HUES48 (cell line): ENCODE measurements around the gene HACD4.

Experiments used
- H3K27ac ChIP-seq: one replicate; pipeline ENCODE4 v1.7.0; 2013; ENCODE audit warnings: low read depth, low read length, inconsistent platforms
- H3K27me3 ChIP-seq: 2 replicates; pipeline ENCODE4 v1.6.1; 2013; ENCODE audit warnings: mild to moderate bottlenecking, low read length; ENCODE audit not compliant: control insufficient read depth, insufficient read depth
- H3K36me3 ChIP-seq: 2 replicates; pipeline ENCODE4 v1.6.1; 2013; ENCODE audit warnings: low read length; ENCODE audit not compliant: control insufficient read depth, insufficient read depth
- H3K4me1 ChIP-seq: 2 replicates; pipeline ENCODE4 v1.6.1; 2013; ENCODE audit warnings: mild to moderate bottlenecking, low read length; ENCODE audit not compliant: control insufficient read depth, insufficient read depth
- H3K4me3 ChIP-seq: 2 replicates; pipeline ENCODE4 v1.5.1; 2013; ENCODE audit warnings: mild to moderate bottlenecking, low read depth, low read length
- H3K9ac ChIP-seq: 2 replicates; pipeline ENCODE4 v1.6.1; 2013; ENCODE audit warnings: mild to moderate bottlenecking, low read depth, low read length, moderate library complexity
- H3K9me3 ChIP-seq: 2 replicates; pipeline ENCODE4 v1.6.1; 2013; ENCODE audit warnings: low read length; ENCODE audit not compliant: control insufficient read depth, insufficient read depth

HACD4 gene

GRCh38 chr9:21031091-21031807, at the start of gene HACD4:
Gene HACD4 (minus strand): TSS chr9:21031640. CDS start chr9:21031590, 50 bp downstream.
- H3K9me3 ChIP-seq, result no peaks in the 10 kb centered on the region
- H3K4me1 ChIP-seq, result peaks cover 15% of the 10 kb centered on the region
- H3K4me3 ChIP-seq, result peak within 1 kb of the TSS; percentile 46
- H3K36me3 ChIP-seq, result no peaks in the 10 kb centered on the region
- H3K9ac ChIP-seq, result no peak within 1 kb of the TSS; the same call in 1 of the 2 replicates
- peak within 1 kb of the TSS; percentile 62 for H3K27ac ChIP-seq
- peaks cover 7% of the 10 kb centered on the region; the same call in 1 of the 2 replicates for H3K27me3 ChIP-seq

- H3K27ac ChIP-seq, result no peak overlapping the region
Observed at GRCh38 chr9:21080793-21081192, 49.4 kb upstream of the HACD4 start.

GRCh38 chr9:21078702-21079101, 47.3 kb upstream of the HACD4 start:
- no peak overlapping the region for H3K9ac ChIP-seq
- H3K4me3 ChIP-seq, result no peak overlapping the region

More at GRCh38 chr9:21080793-21081192, 49.4 kb upstream of the HACD4 start:
- Histone ChIP-seq H3K27me3 (no peaks in the 10 kb centered on the region), H3K4me1 (no peaks in the 10 kb centered on the region), H3K9me3 (no peaks in the 10 kb centered on the region), H3K36me3 (no peaks in the 10 kb centered on the region), H3K4me3 (no peak overlapping the region), H3K9ac (no peak overlapping the region)

GRCh38 chr9:21077781-21078180, 46.3 kb upstream of the HACD4 start, which contains the start of gene IFNB1:
Gene IFNB1 (minus strand): TSS chr9:21077942. CDS start chr9:21077869, 73 bp downstream.
- Histone ChIP-seq H3K9ac (no peak within 1 kb of the TSS), H3K27ac (no peak within 1 kb of the TSS), H3K4me1 (peaks cover 4% of the 10 kb centered on the region; the same call in 1 of the 2 replicates), H3K9me3 (no peaks in the 10 kb centered on the region), H3K4me3 (no peak within 1 kb of the TSS), H3K27me3 (no peaks in the 10 kb centered on the region), H3K36me3 (no peaks in the 10 kb centered on the region)

More at GRCh38 chr9:21078702-21079101, 47.3 kb upstream of the HACD4 start:
- peaks cover 4% of the 10 kb centered on the region; the same call in 1 of the 2 replicates for H3K4me1 ChIP-seq
- no peaks in the 10 kb centered on the region for H3K9me3 ChIP-seq
- no peaks in the 10 kb centered on the region for H3K27me3 ChIP-seq
- H3K36me3 ChIP-seq, result no peaks in the 10 kb centered on the region
- H3K27ac ChIP-seq, result no peak overlapping the region

GRCh38 chr9:21075484-21075883, 44.0 kb upstream of the HACD4 start:
- no peaks in the 10 kb centered on the region for H3K9me3 ChIP-seq
- no peak overlapping the region for H3K27ac ChIP-seq
- no peaks in the 10 kb centered on the region for H3K27me3 ChIP-seq
- H3K36me3 ChIP-seq, result no peaks in the 10 kb centered on the region
- H3K4me3 ChIP-seq, result no peak overlapping the region
- H3K9ac ChIP-seq, result no peak overlapping the region
- peaks cover 4% of the 10 kb centered on the region; the same call in 1 of the 2 replicates for H3K4me1 ChIP-seq

GRCh38 chr9:21070906-21071305, 39.5 kb upstream of the HACD4 start:
- H3K27me3 ChIP-seq, result no peaks in the 10 kb centered on the region
- H3K4me3 ChIP-seq, result no peak overlapping the region
- H3K27ac ChIP-seq, result no peak overlapping the region
- H3K36me3 ChIP-seq, result no peaks in the 10 kb centered on the region
- H3K4me1 ChIP-seq, result peaks cover 8% of the 10 kb centered on the region; the same call in 1 of the 2 replicates
- no peak overlapping the region for H3K9ac ChIP-seq
- H3K9me3 ChIP-seq, result no peaks in the 10 kb centered on the region

- peaks cover 4% of the 10 kb centered on the region; the same call in 1 of the 2 replicates for H3K4me1 ChIP-seq
- no peak overlapping the region for H3K27ac ChIP-seq
- no peak overlapping the region for H3K4me3 ChIP-seq
- no peaks in the 10 kb centered on the region for H3K9me3 ChIP-seq
- H3K27me3 ChIP-seq, result no peaks in the 10 kb centered on the region
- no peaks in the 10 kb centered on the region for H3K36me3 ChIP-seq
- H3K9ac ChIP-seq, result no peak overlapping the region
Observed at GRCh38 chr9:21070171-21070571, 38.7 kb upstream of the HACD4 start.

- H3K27me3 ChIP-seq, result no peaks in the 10 kb centered on the region
- no peak overlapping the region for H3K27ac ChIP-seq
- H3K4me3 ChIP-seq, result no peak overlapping the region
- H3K9ac ChIP-seq, result no peak overlapping the region
- no peaks in the 10 kb centered on the region for H3K4me1 ChIP-seq
- H3K9me3 ChIP-seq, result no peaks in the 10 kb centered on the region
- no peaks in the 10 kb centered on the region for H3K36me3 ChIP-seq
Observed at GRCh38 chr9:21060919-21061561, 29.6 kb upstream of the HACD4 start.

GRCh38 chr9:21056931-21057330, 25.5 kb upstream of the HACD4 start:
- Histone ChIP-seq H3K27ac (no peak overlapping the region), H3K4me3 (no peak overlapping the region), H3K9ac (no peak overlapping the region), H3K36me3 (no peaks in the 10 kb centered on the region), H3K4me1 (no peaks in the 10 kb centered on the region), H3K27me3 (no peaks in the 10 kb centered on the region), H3K9me3 (no peaks in the 10 kb centered on the region)

GRCh38 chr9:21053851-21054250, 22.4 kb upstream of the HACD4 start:
- no peaks in the 10 kb centered on the region for H3K4me1 ChIP-seq
- H3K36me3 ChIP-seq, result no peaks in the 10 kb centered on the region
- no peak overlapping the region for H3K27ac ChIP-seq
- no peaks in the 10 kb centered on the region for H3K27me3 ChIP-seq
- H3K9ac ChIP-seq, result no peak overlapping the region
- H3K4me3 ChIP-seq, result no peak overlapping the region
- no peaks in the 10 kb centered on the region for H3K9me3 ChIP-seq

- Histone ChIP-seq H3K36me3 (no peaks in the 10 kb centered on the region), H3K9me3 (no peaks in the 10 kb centered on the region), H3K27ac (no peak overlapping the region), H3K4me3 (no peak overlapping the region), H3K9ac (no peak overlapping the region), H3K4me1 (no peaks in the 10 kb centered on the region), H3K27me3 (no peaks in the 10 kb centered on the region)
Observed at GRCh38 chr9:21047281-21047691, 15.8 kb upstream of the HACD4 start.
